Spleen (tissue), 7 donors: ENCODE measurements around the gene FHIT.

Experiments
- CTCF ChIP-seq, 11 experiments: fragments of 200-600 bp in 7 of 11; fragments of 450-650 bp in 4 of 11; sonication (generic) in 4 of 11; IDR thresholded peaks in 8 of 11; conservative IDR thresholded peaks in 3 of 11; 1 replicate in 7 of 11; 2 replicates in 4 of 11; pipeline versions ENCODE4 v1.4.0 to v1.8.0; 2016 to 2021; ENCODE audit warnings: antibody characterized with exemption in 11 of 11, inconsistent platforms in 4 of 11, mild to moderate bottlenecking in 1 of 11
- POLR2AphosphoS5 ChIP-seq, 3 donors: sonication (generic); formaldehyde crosslinking; IDR thresholded peaks; one replicate each; pipeline ENCODE4 v1.5.1; 2017; ENCODE audit warnings: antibody characterized with exemption in 3 of 3
- donor health status: DM: no; HTN: no; CAD: no; lungs with moderate emphysema.
- donor health status: DM: no; HTN: no; CAD: no.
- donor health status: DM: no; HTN: no; CAD: no.

GRCh38 chr3:60101621-60102020, 1149.6 kb downstream of the FHIT start:
- no peak for TF ChIP-seq CTCF (IDR thresholded peaks at IDR 0.05 in 8 of 11, conservative IDR thresholded peaks at IDR 0.05 in 3 of 11)
- no peak for TF ChIP-seq POLR2AphosphoS5 (IDR thresholded peaks at IDR 0.05)
